NOMO-1 (cell line): ENCODE measurements around the gene SPATA2.

Experiments
- DNase-seq, 2 experiments: peaks; one replicate each; lab custom pipeline; 2025; ENCODE audit not compliant: unreplicated experiment in 2 of 2; lab: John Stamatoyannopoulos, UW

Gene SPATA2

GRCh38 chr20:49887251-49888211 is 27.8 kb downstream of the SPATA2 start:
- no peak for DNase-seq

GRCh38 chr20:49886571-49887213 is 28.6 kb downstream of the SPATA2 start:
- DNase-seq: no peak

GRCh38 chr20:49885558-49886332 is 29.6 kb downstream of the SPATA2 start:
- DNase-seq: no peak

- DNase-seq: no peak
Measured at GRCh38 chr20:49883246-49883802, 32.0 kb downstream of the SPATA2 start.

GRCh38 chr20:49882171-49882970 is 33.0 kb downstream of the SPATA2 start:
- DNase-seq: no peak

- DNase-seq: no peak
Measured at GRCh38 chr20:49880724-49881445, 34.4 kb downstream of the SPATA2 start.

GRCh38 chr20:49880177-49880576 is 35.2 kb downstream of the SPATA2 start:
- DNase-seq: no peak

- no peak for DNase-seq
Measured at GRCh38 chr20:49878977-49879376, 36.4 kb downstream of the SPATA2 start.

- no peak for DNase-seq
Measured at GRCh38 chr20:49877386-49877921, 37.9 kb downstream of the SPATA2 start.

- no peak for DNase-seq
Measured at GRCh38 chr20:49874696-49875095, 40.6 kb downstream of the SPATA2 start.

GRCh38 chr20:49872056-49872455 is 43.3 kb downstream of the SPATA2 start:
- no peak for DNase-seq

GRCh38 chr20:49871391-49871948 is 43.9 kb downstream of the SPATA2 start:
- no peak for DNase-seq

GRCh38 chr20:49870261-49870660 is 45.1 kb downstream of the SPATA2 start:
- no peak for DNase-seq

- no peak for DNase-seq
Measured at GRCh38 chr20:49868964-49869363, 46.4 kb downstream of the SPATA2 start.

- peak in 1 of 2 experiments; percentile 8 for DNase-seq
Measured at GRCh38 chr20:49868538-49868937, 46.8 kb downstream of the SPATA2 start.

- no peak for DNase-seq
Measured at GRCh38 chr20:49867453-49868215, 47.7 kb downstream of the SPATA2 start.

- no peak for DNase-seq
Measured at GRCh38 chr20:49866051-49866450, 49.3 kb downstream of the SPATA2 start.

- DNase-seq: no peak
Measured at GRCh38 chr20:49865559-49865958, 49.8 kb downstream of the SPATA2 start.
